ENCODE data around the gene RABL2B.

GRCh38 chr22:50724616-50725015, 58.8 kb downstream of the RABL2B start:
- no peak for TF ChIP-seq CTCF (IDR thresholded peaks at IDR 0.05; ENCODE audit: borderline replicate concordance, extremely low read depth, low read length, poor library complexity, severe bottlenecking)
- no peak for TF ChIP-seq EZH2 (IDR thresholded peaks at IDR 0.05; ENCODE audit: borderline replicate concordance, low read depth, low read length, severe bottlenecking)
